ENCODE measurements around the gene STING1. TPM values are rescaled to one million over a fixed set of nuclear protein-coding genes. Genes with fewer than 3 reads are reported as not detected.

The STING1 gene
- polyA plus RNA-seq, 1 of the 3 experiments (the other 2 are of a cell fraction), result 98.4 TPM

DNA sequence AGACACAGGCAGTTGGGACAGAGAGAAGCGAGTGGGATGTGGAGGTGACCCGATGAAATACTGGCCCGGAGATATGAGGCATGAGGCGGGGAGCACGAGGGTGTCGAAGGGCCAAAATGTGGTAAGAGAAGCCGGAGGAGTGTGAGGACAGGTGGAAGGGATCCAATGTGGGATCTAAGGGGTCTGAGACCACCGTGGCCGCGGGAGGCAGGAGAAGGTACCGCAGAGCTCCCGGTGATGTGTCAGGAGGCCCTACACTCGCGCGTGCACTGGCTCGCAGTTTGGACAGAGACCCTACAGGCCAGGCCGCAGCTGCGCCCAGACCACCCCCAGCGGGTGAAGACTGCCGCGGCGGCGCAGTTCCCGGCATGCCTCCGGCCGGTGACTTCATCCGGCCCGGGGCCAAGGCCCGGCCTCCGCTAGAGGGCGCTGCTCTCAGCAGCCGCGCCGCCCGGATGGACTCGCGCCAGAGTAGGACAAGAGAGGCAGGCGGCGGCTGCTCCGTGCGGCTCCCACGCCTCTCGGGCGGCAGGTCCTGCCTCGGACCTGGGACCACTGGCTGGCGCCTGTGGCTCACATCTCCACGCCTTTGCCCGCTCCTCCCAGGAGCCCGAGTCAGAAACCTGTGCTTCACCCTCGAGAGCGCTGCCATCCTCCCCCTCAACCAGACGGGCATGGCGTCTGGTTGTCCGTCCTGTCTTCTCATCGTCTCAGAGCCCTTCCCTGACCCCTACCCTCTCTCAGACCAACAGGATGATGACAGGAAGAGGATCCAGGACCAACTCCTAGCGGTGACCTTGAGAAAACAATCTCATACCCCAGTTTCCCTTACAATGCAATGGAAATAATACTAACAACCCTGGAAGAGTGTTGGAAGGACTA is 35.4 kb upstream of the STING1 start (continued):
- TF ChIP-seq, protein P1, sequence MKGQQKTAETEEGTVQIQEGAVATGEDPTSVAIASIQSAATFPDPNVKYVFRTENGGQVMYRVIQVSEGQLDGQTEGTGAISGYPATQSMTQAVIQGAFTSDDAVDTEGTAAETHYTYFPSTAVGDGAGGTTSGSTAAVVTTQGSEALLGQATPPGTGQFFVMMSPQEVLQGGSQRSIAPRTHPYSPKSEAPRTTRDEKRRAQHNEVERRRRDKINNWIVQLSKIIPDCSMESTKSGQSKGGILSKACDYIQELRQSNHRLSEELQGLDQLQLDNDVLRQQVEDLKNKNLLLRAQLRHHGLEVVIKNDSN (IDR thresholded peaks at IDR 0.05; ENCODE audit: borderline replicate concordance, low read depth), result no peak
- no peak for TF ChIP-seq MEF2A (IDR thresholded peaks at IDR 0.05; ENCODE audit: borderline replicate concordance, low read depth)
- TF ChIP-seq EZH2phosphoT487 (IDR thresholded peaks at IDR 0.05; ENCODE audit: borderline replicate concordance, low read depth), result no peak
- peak; percentile 20; the same call in 1 of the 2 replicates for TF ChIP-seq RXRA (IDR thresholded peaks at IDR 0.05; ENCODE audit: borderline replicate concordance, low read depth)
- no peak; the same call in 1 of the 2 replicates for TF ChIP-seq JUND (IDR thresholded peaks at IDR 0.05)
- TF ChIP-seq RFX5 (IDR thresholded peaks at IDR 0.05; ENCODE audit: low read length), result no peak; the same call in 1 of the 2 replicates
- TF ChIP-seq, protein P2, sequence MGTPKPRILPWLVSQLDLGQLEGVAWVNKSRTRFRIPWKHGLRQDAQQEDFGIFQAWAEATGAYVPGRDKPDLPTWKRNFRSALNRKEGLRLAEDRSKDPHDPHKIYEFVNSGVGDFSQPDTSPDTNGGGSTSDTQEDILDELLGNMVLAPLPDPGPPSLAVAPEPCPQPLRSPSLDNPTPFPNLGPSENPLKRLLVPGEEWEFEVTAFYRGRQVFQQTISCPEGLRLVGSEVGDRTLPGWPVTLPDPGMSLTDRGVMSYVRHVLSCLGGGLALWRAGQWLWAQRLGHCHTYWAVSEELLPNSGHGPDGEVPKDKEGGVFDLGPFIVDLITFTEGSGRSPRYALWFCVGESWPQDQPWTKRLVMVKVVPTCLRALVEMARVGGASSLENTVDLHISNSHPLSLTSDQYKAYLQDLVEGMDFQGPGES (IDR thresholded peaks at IDR 0.05; ENCODE audit: low read depth, low read length), result no peak
- peak; percentile 70; the same call in 1 of the 2 replicates for TF ChIP-seq SIN3A (IDR thresholded peaks at IDR 0.05; ENCODE audit: borderline replicate concordance, low read depth, low read length)
- TF ChIP-seq ELF1 (IDR thresholded peaks at IDR 0.05), result no peak
- TF ChIP-seq, protein P3, sequence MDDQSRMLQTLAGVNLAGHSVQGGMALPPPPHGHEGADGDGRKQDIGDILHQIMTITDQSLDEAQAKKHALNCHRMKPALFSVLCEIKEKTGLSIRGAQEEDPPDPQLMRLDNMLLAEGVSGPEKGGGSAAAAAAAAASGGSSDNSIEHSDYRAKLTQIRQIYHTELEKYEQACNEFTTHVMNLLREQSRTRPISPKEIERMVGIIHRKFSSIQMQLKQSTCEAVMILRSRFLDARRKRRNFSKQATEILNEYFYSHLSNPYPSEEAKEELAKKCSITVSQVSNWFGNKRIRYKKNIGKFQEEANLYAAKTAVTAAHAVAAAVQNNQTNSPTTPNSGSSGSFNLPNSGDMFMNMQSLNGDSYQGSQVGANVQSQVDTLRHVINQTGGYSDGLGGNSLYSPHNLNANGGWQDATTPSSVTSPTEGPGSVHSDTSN (IDR thresholded peaks at IDR 0.05), result peak; percentile 23; the same call in 1 of the 2 replicates

DNA sequence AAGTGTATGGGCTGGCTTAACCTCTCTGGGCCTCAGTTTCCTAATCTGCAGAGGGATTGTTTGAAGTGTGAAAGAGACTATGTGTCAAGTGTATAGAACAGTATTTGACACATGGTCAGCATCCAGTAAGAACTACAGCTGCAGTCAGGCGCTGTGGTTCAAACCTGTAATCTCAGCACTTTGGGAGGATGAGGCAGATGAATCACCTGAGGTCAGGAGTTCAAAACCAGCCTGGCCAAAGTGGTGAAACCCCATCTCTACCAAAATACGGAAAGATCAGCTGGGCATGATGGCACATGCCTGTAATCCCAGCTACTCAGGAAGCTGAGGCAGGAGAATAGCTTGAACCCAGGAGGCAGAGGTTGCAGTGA is 31.9 kb upstream of the STING1 start:
- no peak for DNase-seq
- H3K9me2 ChIP-seq, result no peaks in the 10 kb centered on the region
- no peak overlapping the region for H3K9ac ChIP-seq
- no peaks in the 10 kb centered on the region for H3K79me2 ChIP-seq (ENCODE audit: insufficient read depth)
- H3K4me3 ChIP-seq (ENCODE audit: low read depth in 2 of 2, low read length in 1 of 2), result no peak overlapping the region
- no peak overlapping the region for H2AFZ ChIP-seq (ENCODE audit: low read depth)
- WGBS (ENCODE audit: low lambda C conversion rate), result 81% methylated on average over 2 of the region's 2 CpGs
- CTCF ChIA-PET, result interaction anchor here (0.6 to 13.0 kb wide), 18 partner anchors 9 to 197 kb away, joined by 3 to 324 read pairs (median 7); partner anchors contain the start of gene DNAJC18
- no peak overlapping the region for H3K27ac ChIP-seq (ENCODE audit: low read depth in 2 of 2, low read length in 1 of 2)
- no peaks in the 10 kb centered on the region for H4K20me1 ChIP-seq (ENCODE audit: insufficient read depth)
- TF ChIP-seq MEF2A (IDR thresholded peaks at IDR 0.05; ENCODE audit: borderline replicate concordance, low read depth), result no peak
- TF ChIP-seq TAF1 (IDR thresholded peaks at IDR 0.05; ENCODE audit: borderline replicate concordance, low read depth, low read length), result no peak
- no peak for TF ChIP-seq RXRA (IDR thresholded peaks at IDR 0.05; ENCODE audit: borderline replicate concordance, low read depth)
- TF ChIP-seq CHD2 (IDR thresholded peaks at IDR 0.05; ENCODE audit: low read length, partially characterized antibody), result no peak
- TF ChIP-seq, protein P1 (IDR thresholded peaks at IDR 0.05; ENCODE audit: borderline replicate concordance, low read depth), result no peak
- TF ChIP-seq JUND (IDR thresholded peaks at IDR 0.05), result no peak
- no peak for TF ChIP-seq RCOR1 (IDR thresholded peaks at IDR 0.05; ENCODE audit: low read length)
- TF ChIP-seq FOSL2 (IDR thresholded peaks at IDR 0.05; ENCODE audit: borderline replicate concordance, low read depth), result no peak
- no peak for TF ChIP-seq RFX5 (IDR thresholded peaks at IDR 0.05; ENCODE audit: low read length)
- TF ChIP-seq GATA2 (CRISPR knock-in tag; IDR thresholded peaks at IDR 0.05), result no peak
- TF ChIP-seq FOXJ3 (CRISPR knock-in tag; IDR thresholded peaks at IDR 0.05), result no peak
- TF ChIP-seq, protein P3 (IDR thresholded peaks at IDR 0.05), result no peak
- TF ChIP-seq, protein P4, sequence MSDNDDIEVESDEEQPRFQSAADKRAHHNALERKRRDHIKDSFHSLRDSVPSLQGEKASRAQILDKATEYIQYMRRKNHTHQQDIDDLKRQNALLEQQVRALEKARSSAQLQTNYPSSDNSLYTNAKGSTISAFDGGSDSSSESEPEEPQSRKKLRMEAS (IDR thresholded peaks at IDR 0.05; ENCODE audit: low read depth), result no peak
- peaks cover 3 to 8% of the 10 kb centered on the region in 2 experiments; a peak in 1 of 4 replicates for H3K4me1 ChIP-seq (ENCODE audit: control insufficient read depth in 1 of 2, insufficient read depth in 2 of 2, low read depth in 1 of 2, low read length in 1 of 2)
- POLR2A ChIA-PET, result interaction anchor here (0.7 to 2.2 kb wide), 3 partner anchors 75 to 141 kb away, joined by 3 to 7 read pairs (median 7); partner anchors contain the start of gene DNAJC18
- no peaks in the 10 kb centered on the region for H3K9me3 ChIP-seq
- H3K27me3 ChIP-seq (ENCODE audit: insufficient read depth), result no peaks in the 10 kb centered on the region
- H3K4me2 ChIP-seq, result no peak overlapping the region
- H3K36me3 ChIP-seq (replicated peaks in 1 of 2; ENCODE audit: control insufficient read depth in 1 of 2, insufficient read depth in 2 of 2, low read length in 1 of 2), result no peaks in the 10 kb centered on the region
- peaks cover 8% of the 10 kb centered on the region for H3F3A ChIP-seq (replicated peaks; ENCODE audit: insufficient read depth)
